Stimulated activated effector memory CD8-positive, alpha-beta T cell treated with anti-CD3 and anti-CD28 coated beads, Interleukin-12 subunit alpha, Interleukin-12 subunit beta, amount 100 ng/mL, for 72 hours (primary cell): Measurements from ENCODE around the gene DBH.
"Not testable (repeated sequence)": the region's sequence is repeated elsewhere in the genome, so short reads cannot be mapped to it uniquely, and the experiment has no call there.

Experiments used
- ATAC-seq: fragments of 150-1000 bp; cut with Tn5 transposase; 2 replicates; pipeline ENCODE4 v1.10.0; 2021
- DNase-seq, 2 donors: peaks; one replicate each; pipeline ENCODE4 v3.0.0; 2021 to 2022; ENCODE audit warnings: low spot score in 2 of 2
- H3K27ac Mint-ChIP-seq: one replicate; pipeline ENCODE4 v1.8.0; 2022; ENCODE audit warnings: mild to moderate bottlenecking, mixed read lengths
- H3K36me3 Mint-ChIP-seq: one replicate; pipeline ENCODE4 v1.8.0; 2022; ENCODE audit warnings: mild to moderate bottlenecking, mixed read lengths
- H3K4me1 Mint-ChIP-seq: one replicate; pipeline ENCODE4 v1.8.0; 2022; ENCODE audit warnings: mixed read lengths
- H3K4me3 Mint-ChIP-seq: one replicate; pipeline ENCODE4 v1.8.0; 2022; ENCODE audit warnings: mild to moderate bottlenecking, mixed read lengths
- H3K9me3 Mint-ChIP-seq: one replicate; pipeline ENCODE4 v1.8.0; 2022; ENCODE audit warnings: mixed read lengths

DBH gene

GRCh38 chr9:133673258-133673655 lies 37.1 kb downstream of the DBH start:
- Mint-ChIP-seq H3K9me3 (no peaks in the 10 kb centered on the region), H3K36me3 (no peaks in the 10 kb centered on the region), H3K27ac (no peak overlapping the region), H3K4me1 (peaks cover 22% of the 10 kb centered on the region), H3K4me3 (no peak overlapping the region)
- ATAC-seq (no peak), DNase-seq (no peak)

DNA sequence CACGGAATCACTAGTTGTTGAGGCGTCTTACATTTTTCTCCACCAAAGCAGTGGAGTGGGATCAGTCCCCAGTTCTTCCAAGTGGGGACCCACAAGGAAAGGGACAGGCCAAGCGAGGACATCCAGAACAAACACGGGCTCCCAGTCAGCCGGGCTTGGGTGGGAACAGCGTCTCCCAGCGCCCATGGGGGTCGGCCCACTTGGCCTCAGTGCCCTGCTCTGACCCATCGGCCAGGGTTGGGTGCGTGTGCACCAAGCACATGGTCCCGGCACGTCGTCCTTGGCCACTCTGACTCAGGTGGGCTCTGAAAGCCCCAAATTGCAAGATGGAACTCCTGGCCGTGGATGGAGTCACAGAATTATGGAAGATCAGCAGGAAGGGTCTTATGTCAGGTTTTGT lies 37.9 kb downstream of the DBH start:
- no peak for DNase-seq
- no peak for ATAC-seq
- no peak overlapping the region for H3K4me3 Mint-ChIP-seq
- H3K27ac Mint-ChIP-seq = no peak overlapping the region
- H3K4me1 Mint-ChIP-seq = peaks cover 30% of the 10 kb centered on the region
- H3K9me3 Mint-ChIP-seq = no peaks in the 10 kb centered on the region
- H3K36me3 Mint-ChIP-seq = no peaks in the 10 kb centered on the region

DNA sequence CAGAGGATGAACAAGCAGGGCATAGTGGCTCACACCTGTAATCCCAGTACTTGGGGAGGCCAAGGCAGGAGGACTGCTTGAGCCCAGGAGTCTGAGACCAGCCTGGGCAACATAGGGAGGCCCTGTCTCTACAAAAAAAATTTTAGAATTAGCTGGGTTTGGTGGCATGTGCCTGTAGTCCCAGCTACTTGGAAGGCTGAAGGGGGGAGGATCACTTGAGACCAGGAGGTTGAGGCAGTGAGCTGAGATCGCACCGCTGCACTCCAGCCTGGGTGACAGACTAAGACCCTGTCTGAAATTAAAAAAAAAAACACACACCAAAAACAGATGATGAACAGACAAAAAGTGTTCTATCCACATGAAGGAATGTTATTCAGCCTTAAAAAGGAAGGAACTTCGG lies 39.6 kb downstream of the DBH start:
- not testable (repeated sequence) for H3K36me3 Mint-ChIP-seq, ATAC-seq, DNase-seq, H3K9me3 Mint-ChIP-seq, H3K4me3 Mint-ChIP-seq, H3K27ac Mint-ChIP-seq
- H3K4me1 Mint-ChIP-seq = peaks cover 30% of the 10 kb centered on the region

GRCh38 chr9:133676450-133676849 lies 40.3 kb downstream of the DBH start:
- Mint-ChIP-seq H3K9me3 (no peaks in the 10 kb centered on the region), H3K4me3 (no peak overlapping the region), H3K36me3 (no peaks in the 10 kb centered on the region), H3K27ac (peak overlapping the region; percentile 54), H3K4me1 (peaks cover 30% of the 10 kb centered on the region)
- no peak for ATAC-seq
- no peak for DNase-seq

DNA sequence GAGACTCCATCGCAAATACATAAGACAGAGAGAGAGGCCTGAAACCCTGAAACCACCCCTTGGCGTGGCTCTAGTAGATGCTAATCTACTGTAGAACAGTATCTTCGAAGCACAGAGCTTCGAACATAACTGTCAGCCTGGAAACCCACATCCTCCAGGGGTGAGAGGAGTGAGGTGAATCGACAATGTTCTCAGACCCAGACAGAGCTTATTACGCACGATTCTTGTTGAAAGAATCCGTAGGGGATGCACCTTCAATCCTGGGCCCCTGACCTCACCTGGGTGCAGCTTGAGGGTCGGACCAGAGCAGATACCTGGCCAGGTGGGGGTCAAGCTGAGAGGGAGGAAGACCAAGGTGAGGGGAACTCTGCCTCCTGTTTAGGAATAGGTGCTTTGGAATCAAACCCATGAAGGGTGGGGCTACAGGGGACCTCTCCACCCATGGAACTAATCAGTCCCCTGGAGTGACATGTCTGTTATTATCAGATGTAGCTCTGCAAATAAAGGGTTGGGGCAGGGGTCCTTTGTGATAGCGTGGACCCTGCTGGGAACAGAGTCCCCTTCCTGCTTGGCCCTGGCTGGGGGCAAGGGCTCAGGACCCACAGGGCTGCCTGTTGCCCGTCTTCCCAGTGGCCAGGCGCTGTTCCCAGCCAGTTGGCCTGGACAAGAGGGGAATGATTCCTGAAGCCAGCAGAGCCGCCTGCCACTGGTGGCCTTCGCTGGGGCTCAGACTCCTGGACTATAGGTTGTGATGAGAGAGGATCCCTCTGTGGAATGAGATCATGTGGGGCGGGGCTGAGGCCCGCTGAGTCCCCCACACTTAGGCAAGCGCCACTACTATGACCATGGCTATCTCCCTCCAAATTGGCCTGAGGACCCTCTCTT lies 41.2 kb downstream of the DBH start:
- Mint-ChIP-seq H3K4me1 (peaks cover 30% of the 10 kb centered on the region), H3K4me3 (no peak overlapping the region), H3K9me3 (no peaks in the 10 kb centered on the region), H3K27ac (peak overlapping the region; percentile 61), H3K36me3 (no peaks in the 10 kb centered on the region)
- DNase-seq (peak in 1 of 2 donors; percentile 59), ATAC-seq (peak; percentile 97)

DNA sequence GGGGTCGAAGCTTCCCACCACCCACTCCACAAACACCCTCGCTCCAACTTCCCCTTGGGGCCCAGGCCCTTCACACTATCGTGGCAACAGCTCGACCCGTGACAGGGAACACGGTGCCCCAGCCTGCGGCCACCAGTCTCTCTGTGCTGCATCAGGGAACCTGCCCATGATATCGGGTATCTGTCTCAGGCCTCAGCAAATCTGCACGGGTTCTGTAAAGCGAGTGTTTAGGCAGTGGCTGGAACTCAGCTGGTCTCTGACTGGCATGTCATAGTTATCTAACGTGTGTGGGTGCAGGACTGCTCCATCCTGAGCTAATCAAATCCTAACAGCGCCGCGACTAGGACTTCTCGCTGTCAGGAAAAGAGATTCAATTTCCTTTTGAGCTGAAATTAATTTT lies 42.9 kb downstream of the DBH start:
- Mint-ChIP-seq H3K27ac (no peak overlapping the region), H3K9me3 (no peaks in the 10 kb centered on the region), H3K4me3 (no peak overlapping the region), H3K36me3 (no peaks in the 10 kb centered on the region), H3K4me1 (peaks cover 38% of the 10 kb centered on the region)
- no peak for ATAC-seq
- DNase-seq = no peak

GRCh38 chr9:133679466-133680061 lies 43.4 kb downstream of the DBH start:
- H3K9me3 Mint-ChIP-seq = no peaks in the 10 kb centered on the region
- no peak for ATAC-seq
- DNase-seq = no peak
- H3K27ac Mint-ChIP-seq = no peak overlapping the region
- H3K36me3 Mint-ChIP-seq = no peaks in the 10 kb centered on the region
- H3K4me1 Mint-ChIP-seq = peaks cover 41% of the 10 kb centered on the region
- H3K4me3 Mint-ChIP-seq = no peak overlapping the region

GRCh38 chr9:133680250-133680975 lies 44.2 kb downstream of the DBH start:
- H3K9me3 Mint-ChIP-seq = no peaks in the 10 kb centered on the region
- no peak overlapping the region for H3K27ac Mint-ChIP-seq
- no peaks in the 10 kb centered on the region for H3K36me3 Mint-ChIP-seq
- DNase-seq (no peak), ATAC-seq (no peak)
- H3K4me3 Mint-ChIP-seq = no peak overlapping the region
- peaks cover 41% of the 10 kb centered on the region for H3K4me1 Mint-ChIP-seq

DNA sequence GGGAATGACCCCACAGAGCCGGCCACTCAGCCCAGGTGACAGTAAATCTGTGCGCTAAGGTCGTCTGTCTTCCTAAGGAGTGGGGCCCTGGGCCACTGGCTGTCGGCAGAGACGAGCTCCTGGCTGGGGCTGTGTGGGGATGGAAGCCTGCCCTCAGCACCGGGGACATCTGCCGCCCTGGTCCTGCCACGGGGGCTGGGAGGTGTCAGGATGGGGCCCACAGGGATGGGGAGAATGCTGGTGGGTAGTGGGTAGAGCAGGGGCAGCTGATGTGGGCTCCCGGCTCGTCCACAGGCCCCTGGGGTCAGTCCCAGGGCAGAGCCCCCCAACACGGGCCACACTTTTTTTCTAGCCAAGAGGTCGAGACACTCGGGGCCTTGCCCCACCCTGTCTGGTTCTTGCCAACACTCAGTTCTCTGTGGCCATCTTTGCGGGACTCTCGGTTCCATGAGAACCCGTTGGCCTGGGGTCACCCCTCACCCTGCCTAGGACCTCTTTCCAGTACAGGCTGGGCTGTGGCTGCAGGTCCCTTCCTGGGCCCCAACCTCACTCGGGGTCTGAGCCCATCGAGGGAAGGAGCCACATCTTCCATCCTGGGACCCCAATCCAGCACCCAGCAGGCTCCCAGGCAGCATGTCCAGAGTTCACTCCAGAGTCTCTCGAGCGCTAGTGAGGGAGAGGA lies 45.0 kb downstream of the DBH start:
- H3K4me1 Mint-ChIP-seq = peaks cover 37% of the 10 kb centered on the region
- ATAC-seq = no peak
- no peak overlapping the region for H3K4me3 Mint-ChIP-seq
- H3K9me3 Mint-ChIP-seq = no peaks in the 10 kb centered on the region
- no peak for DNase-seq
- no peaks in the 10 kb centered on the region for H3K36me3 Mint-ChIP-seq
- H3K27ac Mint-ChIP-seq = no peak overlapping the region

GRCh38 chr9:133681658-133682306 lies 45.6 kb downstream of the DBH start:
- Mint-ChIP-seq H3K4me3 (no peak overlapping the region), H3K36me3 (no peaks in the 10 kb centered on the region), H3K27ac (no peak overlapping the region), H3K9me3 (no peaks in the 10 kb centered on the region), H3K4me1 (peaks cover 30% of the 10 kb centered on the region)
- no peak for ATAC-seq
- no peak for DNase-seq

DNA sequence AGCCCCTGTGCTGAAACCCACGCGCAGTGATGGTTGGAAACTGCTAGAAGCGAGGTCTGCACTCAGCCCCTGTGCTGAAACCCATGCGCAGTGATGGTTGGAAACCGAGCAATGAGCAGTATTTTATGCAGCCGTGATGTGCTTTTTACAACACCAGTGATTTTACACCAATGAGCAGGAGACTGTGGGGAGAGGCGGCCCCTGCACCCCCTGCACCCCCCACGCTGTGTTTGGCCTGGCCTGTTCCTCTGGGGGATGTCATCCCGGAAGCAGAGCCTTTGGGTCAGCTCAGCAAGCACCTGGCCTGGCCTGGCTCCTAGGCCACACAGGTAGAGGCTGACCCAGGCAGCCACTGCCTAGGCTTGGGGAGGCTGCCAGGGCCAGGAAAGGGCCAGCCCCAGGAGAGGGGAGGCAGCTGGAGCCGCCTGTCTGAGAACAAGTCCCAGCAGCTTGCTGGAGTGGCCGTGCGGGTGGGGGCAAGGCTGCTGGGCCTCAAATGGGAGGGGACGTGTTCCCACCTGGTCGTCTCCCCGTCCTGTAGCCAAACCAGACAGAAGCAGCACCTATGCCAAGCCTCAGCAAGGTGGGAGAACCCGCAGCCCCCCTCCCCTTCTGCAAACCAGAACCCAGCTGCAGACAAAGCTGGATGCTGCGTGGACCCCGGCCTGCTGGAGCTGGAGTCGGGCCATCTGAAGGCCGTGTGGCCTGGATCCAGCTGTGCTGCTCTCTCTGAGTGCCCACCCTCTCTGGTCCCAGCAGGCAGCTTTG lies 46.8 kb downstream of the DBH start:
- H3K9me3 Mint-ChIP-seq = no peaks in the 10 kb centered on the region
- DNase-seq = peak in 1 of 2 donors; percentile 61
- no peak for ATAC-seq
- H3K36me3 Mint-ChIP-seq = no peaks in the 10 kb centered on the region
- H3K27ac Mint-ChIP-seq = peak overlapping the region; percentile 94
- peaks cover 21% of the 10 kb centered on the region for H3K4me1 Mint-ChIP-seq
- peak overlapping the region; percentile 68 for H3K4me3 Mint-ChIP-seq

DNA sequence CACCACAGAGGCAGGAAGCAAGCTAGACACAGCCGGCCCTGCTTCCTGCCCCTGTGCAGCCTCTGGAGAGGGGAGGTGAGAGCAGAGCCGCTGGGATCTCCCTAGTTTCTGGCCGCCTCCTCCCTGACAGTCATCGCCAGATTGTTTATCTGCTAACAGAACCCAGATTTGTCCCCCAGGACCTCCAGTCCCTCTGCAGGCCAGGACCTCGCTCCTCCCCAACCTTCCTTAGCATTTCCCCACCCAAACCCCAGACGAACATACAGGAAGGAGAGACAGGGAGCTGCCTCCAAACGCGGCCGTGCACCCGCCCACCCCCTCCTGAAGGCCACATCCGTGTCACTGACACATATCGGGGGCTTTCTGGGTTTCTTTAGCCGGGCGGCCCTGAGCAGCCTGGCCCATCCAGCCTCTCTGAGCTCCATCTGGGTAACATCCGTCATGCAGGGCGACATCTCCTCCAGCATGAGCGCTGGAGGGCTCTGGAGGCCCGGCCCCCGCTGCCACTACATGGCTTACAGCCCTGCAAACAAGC lies 47.5 kb downstream of the DBH start:
- peak; percentile 29 to 77 for DNase-seq
- Mint-ChIP-seq H3K27ac (peak overlapping the region; percentile 94), H3K4me3 (peak overlapping the region; percentile 68), H3K4me1 (peaks cover 14% of the 10 kb centered on the region), H3K36me3 (no peaks in the 10 kb centered on the region), H3K9me3 (no peaks in the 10 kb centered on the region)
- peak; percentile 90 for ATAC-seq

DNA sequence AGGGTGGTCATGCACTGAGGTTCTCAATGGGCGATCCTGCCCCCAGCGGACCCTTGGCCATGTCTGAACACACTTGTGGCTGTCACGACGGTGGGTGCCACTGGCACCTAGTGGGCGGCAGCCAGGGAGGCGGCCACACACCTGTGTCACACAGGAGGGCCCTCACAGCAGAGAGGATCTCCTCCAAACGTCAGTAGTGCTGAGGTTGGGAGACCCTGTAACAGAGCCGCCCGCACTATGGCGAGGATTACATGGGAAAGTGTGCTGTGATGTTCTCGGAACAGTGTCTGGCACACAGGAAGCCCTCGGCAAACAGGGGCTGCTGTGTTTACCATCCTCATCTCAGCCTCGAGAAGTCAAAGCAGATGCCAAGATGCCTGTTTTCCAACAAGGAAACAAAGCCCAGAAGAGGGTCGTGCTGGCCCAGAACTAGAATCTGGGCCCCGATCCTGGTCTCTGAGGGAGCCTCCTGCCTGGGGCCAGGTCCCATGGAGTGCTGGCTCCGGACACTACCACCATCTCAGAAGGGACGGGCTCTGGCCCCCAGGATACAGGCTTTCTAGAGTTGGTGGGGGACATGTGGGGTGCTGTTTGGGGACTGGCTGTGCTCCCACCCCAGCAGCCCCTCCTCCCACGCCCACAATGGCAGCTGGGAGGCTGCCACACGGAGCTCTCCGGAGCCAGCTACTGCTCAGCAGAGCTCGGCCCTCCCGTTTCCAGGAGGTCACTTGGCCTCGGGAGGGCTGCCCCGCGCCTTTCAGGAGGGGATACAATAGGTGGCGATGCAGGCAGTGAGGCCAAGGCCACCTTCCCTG lies 48.2 kb downstream of the DBH start:
- peak; percentile 1 for ATAC-seq

More for the DNA sequence above, 48.2 kb downstream of the DBH start:
- H3K4me1 Mint-ChIP-seq = peaks cover 11% of the 10 kb centered on the region
- H3K9me3 Mint-ChIP-seq = no peaks in the 10 kb centered on the region
- no peak for DNase-seq
- peak overlapping the region; percentile 94 for H3K27ac Mint-ChIP-seq
- H3K36me3 Mint-ChIP-seq = no peaks in the 10 kb centered on the region
- peak overlapping the region; percentile 68 for H3K4me3 Mint-ChIP-seq
